A204.1 (cell line): ENCODE results near the gene KNDC1.
"Not testable (repeated sequence)": the region's sequence is repeated elsewhere in the genome, so short reads cannot be mapped to it uniquely, and the experiment has no call there.

ENCODE experiments used
- FAIRE-seq: peaks from 2 replicates; lab custom pipeline; 2012; peaks lifted over from hg19 to GRCh38; lab: Jason Lieb, UNC

The KNDC1 gene

GRCh38 chr10:133225707-133226191 lies 65.7 kb downstream of the KNDC1 start:
- FAIRE-seq = no peak

GRCh38 chr10:133226251-133226808 lies 66.3 kb downstream of the KNDC1 start:
- FAIRE-seq = no peak

- no peak for FAIRE-seq
Measured at GRCh38 chr10:133227256-133227655, 67.2 kb downstream of the KNDC1 start.

- FAIRE-seq = no peak
Measured at GRCh38 chr10:133229265-133230043, 69.4 kb downstream of the KNDC1 start.

GRCh38 chr10:133230044-133230361 lies 70.0 kb downstream of the KNDC1 start, which contains the start of gene UTF1:
Gene UTF1 (plus strand): TSS chr10:133230217. CDS start chr10:133230289, 72 bp downstream.
- no peak for FAIRE-seq

- FAIRE-seq = no peak
Measured at GRCh38 chr10:133230387-133231195, 70.6 kb downstream of the KNDC1 start.

- FAIRE-seq = no peak
Measured at GRCh38 chr10:133231244-133231945, 71.4 kb downstream of the KNDC1 start.

- no peak for FAIRE-seq
Measured at GRCh38 chr10:133231946-133232574, 72.0 kb downstream of the KNDC1 start.

- not testable (repeated sequence) for FAIRE-seq
Measured at GRCh38 chr10:133234796-133235195, 74.8 kb downstream of the KNDC1 start.

GRCh38 chr10:133235265-133235855 lies 75.3 kb downstream of the KNDC1 start:
- no peak for FAIRE-seq

GRCh38 chr10:133235932-133236331 lies 75.9 kb downstream of the KNDC1 start:
- FAIRE-seq = no peak

- FAIRE-seq = no peak
Measured at GRCh38 chr10:133236401-133237240, 76.6 kb downstream of the KNDC1 start.

GRCh38 chr10:133237241-133237587 lies 77.2 kb downstream of the KNDC1 start:
- no peak for FAIRE-seq

- FAIRE-seq = no peak
Measured at GRCh38 chr10:133237588-133238465, 77.8 kb downstream of the KNDC1 start, which contains the start of gene VENTX. Gene VENTX (plus strand): TSS chr10:133237855. CDS start chr10:133237915, 60 bp downstream.

GRCh38 chr10:133238466-133238804 lies 78.4 kb downstream of the KNDC1 start:
- FAIRE-seq = no peak

GRCh38 chr10:133239990-133240389 lies 80.0 kb downstream of the KNDC1 start:
- no peak for FAIRE-seq

GRCh38 chr10:133241501-133242205 lies 81.6 kb downstream of the KNDC1 start:
- no peak for FAIRE-seq

GRCh38 chr10:133242611-133243356 lies 82.8 kb downstream of the KNDC1 start:
- no peak for FAIRE-seq
